Tibial nerve (tissue), 4 donors: Measurements from ENCODE around the gene PKD2L2.
"Not testable (repeated sequence)": the region's sequence is repeated elsewhere in the genome, so short reads cannot be mapped to it uniquely, and the experiment has no call there.

Source experiments
- EP300 ChIP-seq, 2 donors: sonication (generic); formaldehyde crosslinking; IDR thresholded peaks; one replicate each; pipeline ENCODE4 v1.6.1; 2017; ENCODE audit warnings: antibody characterized with exemption in 2 of 2, mild to moderate bottlenecking in 1 of 2
- POLR2A ChIP-seq, 2 donors: fragments of 450-650 bp; IDR thresholded peaks; one replicate each; pipeline ENCODE4 v1.6.1; 2017; ENCODE audit warnings: antibody characterized with exemption in 2 of 2, mild to moderate bottlenecking in 2 of 2, moderate library complexity in 2 of 2
- TF ChIP-seq, protein P1 (sequence below), 5 experiments: fragments of 200-600 bp in 3 of 5; fragments of 450-650 bp in 2 of 5; sonication (generic) in 3 of 5; IDR thresholded peaks; one replicate each; pipeline ENCODE4 v1.5.1; 2016 to 2019; ENCODE audit warnings: antibody characterized with exemption in 5 of 5, mild to moderate bottlenecking in 3 of 5, moderate library complexity in 2 of 5

DNA sequence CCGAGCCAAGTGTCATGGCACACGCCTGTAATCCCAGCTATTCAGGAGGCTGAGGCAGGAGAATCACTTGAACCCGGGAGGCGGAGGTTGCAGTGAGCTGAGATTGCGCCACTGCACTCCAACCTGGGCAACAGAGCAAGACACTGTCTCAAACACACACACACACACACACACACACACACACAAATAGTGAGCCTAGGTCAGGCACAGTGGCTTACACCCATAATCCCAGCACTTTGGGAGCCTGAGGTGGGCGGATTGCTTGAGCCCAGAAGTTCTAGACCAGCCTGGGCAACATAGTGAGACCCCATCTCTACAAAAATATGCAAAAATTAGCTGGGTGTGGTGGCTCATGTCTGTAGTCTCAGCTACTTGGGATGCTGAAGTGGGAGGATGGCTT is 25.6 kb upstream of the PKD2L2 start:
- TF ChIP-seq, protein P1, sequence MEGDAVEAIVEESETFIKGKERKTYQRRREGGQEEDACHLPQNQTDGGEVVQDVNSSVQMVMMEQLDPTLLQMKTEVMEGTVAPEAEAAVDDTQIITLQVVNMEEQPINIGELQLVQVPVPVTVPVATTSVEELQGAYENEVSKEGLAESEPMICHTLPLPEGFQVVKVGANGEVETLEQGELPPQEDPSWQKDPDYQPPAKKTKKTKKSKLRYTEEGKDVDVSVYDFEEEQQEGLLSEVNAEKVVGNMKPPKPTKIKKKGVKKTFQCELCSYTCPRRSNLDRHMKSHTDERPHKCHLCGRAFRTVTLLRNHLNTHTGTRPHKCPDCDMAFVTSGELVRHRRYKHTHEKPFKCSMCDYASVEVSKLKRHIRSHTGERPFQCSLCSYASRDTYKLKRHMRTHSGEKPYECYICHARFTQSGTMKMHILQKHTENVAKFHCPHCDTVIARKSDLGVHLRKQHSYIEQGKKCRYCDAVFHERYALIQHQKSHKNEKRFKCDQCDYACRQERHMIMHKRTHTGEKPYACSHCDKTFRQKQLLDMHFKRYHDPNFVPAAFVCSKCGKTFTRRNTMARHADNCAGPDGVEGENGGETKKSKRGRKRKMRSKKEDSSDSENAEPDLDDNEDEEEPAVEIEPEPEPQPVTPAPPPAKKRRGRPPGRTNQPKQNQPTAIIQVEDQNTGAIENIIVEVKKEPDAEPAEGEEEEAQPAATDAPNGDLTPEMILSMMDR (IDR thresholded peaks at IDR 0.05) = not testable (repeated sequence)
- not testable (repeated sequence) for TF ChIP-seq POLR2A, EP300 (IDR thresholded peaks at IDR 0.05)
